Purkinje cell (primary cell): ENCODE data around the gene RLN3. TPM values are rescaled to one million over a fixed set of nuclear protein-coding genes. Genes with fewer than 3 reads are reported as not detected.

Experiments used
- polyA plus RNA-seq: library from polyadenylated mRNA; unstranded; fragments of >200 nt; fragmentation: Nextera tagmentation; gene quantifications from 2 replicates; pipeline ENCODE4 v1.2.1, GENCODE V29; 2014

The RLN3 gene
- polyA plus RNA-seq = not detected in 2 replicates

GRCh38 chr19:14027856-14028450 is at the start of gene RLN3:
TSS of gene RLN3 (plus strand) at chr19:14028148. CDS start at chr19:14028205, 57 bp downstream.

GRCh38 chr19:14006085-14006765 is 21.7 kb upstream of the RLN3 start, which contains the start of gene RFX1:
TSS of gene RFX1 (minus strand) at chr19:14006320. CDS start at chr19:13993843, 12,477 bp downstream.

GRCh38 chr19:14031719-14032480 is 4.0 kb downstream of the RLN3 start, which contains the start of gene IL27RA:
TSS of gene IL27RA (plus strand) at chr19:14031762. CDS start at chr19:14031873, 111 bp downstream.

GRCh38 chr19:14061751-14062557 is 34.0 kb downstream of the RLN3 start, which contains the start of gene PALM3:
TSS of gene PALM3 (minus strand) at chr19:14062076. CDS start at chr19:14061980, 96 bp downstream.

GRCh38 chr19:14072535-14073260 is 44.8 kb downstream of the RLN3 start, which contains the start of gene MISP3:
TSS of gene MISP3 (plus strand) at chr19:14072786. CDS start at chr19:14073310, 524 bp downstream.

Other genes starting within 250 kb of the RLN3 start
- 0.35 and 0.85 TPM in 2 replicates for gene ZSWIM4, start 232.7 kb upstream of the RLN3 start, polyA plus RNA-seq
- 2.2 TPM in 1 of 2 replicates, not detected in the other for gene NANOS3, start 151.0 kb upstream of the RLN3 start, polyA plus RNA-seq
- gene BRME1, start 122.0 kb upstream of the RLN3 start, polyA plus RNA-seq = 0.20 TPM in 1 of 2 replicates, not detected in the other
- 1.1 and 3.0 TPM in 2 replicates for gene CC2D1A, start 121.9 kb upstream of the RLN3 start, polyA plus RNA-seq
- not detected in 2 replicates for gene PODNL1, start 89.7 kb upstream of the RLN3 start, polyA plus RNA-seq
- gene DCAF15, start 75.6 kb upstream of the RLN3 start, polyA plus RNA-seq = 5.3 TPM in 1 of 2 replicates, not detected in the other
- gene RFX1, start 21.8 kb upstream of the RLN3 start, polyA plus RNA-seq = 0.35 and 0.52 TPM in 2 replicates
- gene IL27RA, start 3.6 kb downstream of the RLN3 start, polyA plus RNA-seq = 0.99 TPM in 1 of 2 replicates, not detected in the other
- 0.13 TPM in 1 of 2 replicates, not detected in the other for gene PALM3, start 33.9 kb downstream of the RLN3 start, polyA plus RNA-seq
- gene MISP3, start 44.6 kb downstream of the RLN3 start, polyA plus RNA-seq = 3.4 and 6.2 TPM in 2 replicates
- not detected in 2 replicates for gene C19orf67, start 57.6 kb downstream of the RLN3 start, polyA plus RNA-seq
- 3.1 and 6.4 TPM in 2 replicates for gene SAMD1, start 62.6 kb downstream of the RLN3 start, polyA plus RNA-seq
- 3.5 and 5.8 TPM in 2 replicates for gene PRKACA, start 89.6 kb downstream of the RLN3 start, polyA plus RNA-seq
- not detected in 2 replicates for gene ASF1B, start 108.4 kb downstream of the RLN3 start, polyA plus RNA-seq
- 1.1 and 2.4 TPM in 2 replicates for gene ADGRL1, start 178.0 kb downstream of the RLN3 start, polyA plus RNA-seq